Measurements from ENCODE around the gene ARCN1. TPM values are rescaled to one million over a fixed set of nuclear protein-coding genes. Genes with fewer than 3 reads are reported as not detected.

ARCN1 gene
- total and polyA plus RNA-seq, 2 of the 4 experiments (the other 2 are of a cell fraction), result 148 to 212 TPM

DNA sequence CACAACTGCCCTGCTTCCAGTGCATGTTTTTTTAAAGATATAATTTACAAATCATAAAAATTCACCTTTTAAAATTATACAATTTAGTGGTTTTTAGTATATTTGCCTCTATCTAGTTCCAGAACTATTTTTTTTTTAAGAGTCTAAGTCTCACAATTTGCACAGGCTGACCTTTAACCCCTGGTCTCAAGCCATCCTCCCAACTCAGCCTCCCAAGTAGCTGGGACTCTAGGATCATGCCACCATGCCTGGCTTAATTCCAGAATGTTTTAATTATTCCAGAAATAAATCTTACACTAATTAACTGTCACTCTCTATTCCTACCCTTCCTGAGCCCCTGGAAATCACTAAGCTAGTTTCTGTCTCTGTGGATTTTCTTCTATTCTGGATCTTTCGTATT lies 1.4 kb upstream of the ARCN1 start:
- Histone ChIP-seq H3K4me2 (ENCODE audit: low read depth, low read length) (no peak overlapping the region), H4K5ac (ENCODE audit: low read depth, low read length) (no peak overlapping the region), H3K23ac (ENCODE audit: low read depth, low read length) (no peak overlapping the region), H2AK9ac (replicated peaks; ENCODE audit: low read depth, low read length, poor library complexity) (no peak overlapping the region), H3K4ac (ENCODE audit: low read depth, low read length) (no peak overlapping the region), H4K91ac (ENCODE audit: insufficient read depth, low read depth, low read length) (no peak overlapping the region), H2BK20ac (ENCODE audit: low read depth, low read length) (no peak overlapping the region), H3K9ac (ENCODE audit: low read depth, low read length) (no peak overlapping the region), H3K27me3 (ENCODE audit: control insufficient read depth, insufficient read depth, low read length) (no peaks in the 10 kb centered on the region), H4K20me1 (ENCODE audit: insufficient read depth, low read length) (peaks cover 31% of the 10 kb centered on the region), H3K4me3 (ENCODE audit: insufficient read depth, low read depth, low read length) (no peak overlapping the region), H2AK5ac (ENCODE audit: low read depth, low read length) (no peak overlapping the region), H3K79me1 (ENCODE audit: low read depth in 1 of 2, low read length in 2 of 2) (peaks cover 0 to 8% of the 10 kb centered on the region in 2 experiments; a peak in 1 of 4 replicates), H3K9me1 (ENCODE audit: insufficient read depth, low read length) (no peaks in the 10 kb centered on the region), H3K9me3 (ENCODE audit: control insufficient read depth, insufficient read depth, low read length) (no peaks in the 10 kb centered on the region), H3K56ac (ENCODE audit: extremely low read depth, insufficient read depth, low read length) (no peak overlapping the region), H4K8ac (ENCODE audit: low read depth in 2 of 2, low read length in 2 of 2) (no peak overlapping the region), H3K27ac (ENCODE audit: insufficient read depth, low read length) (no peak overlapping the region), H3K14ac (replicated peaks; ENCODE audit: low read depth, low read length) (no peak overlapping the region), H3K18ac (ENCODE audit: low read depth, low read length) (no peak overlapping the region), H3K36me3 (ENCODE audit: control insufficient read depth, insufficient read depth, low read length) (no peaks in the 10 kb centered on the region), H2BK15ac (ENCODE audit: low read depth, low read length) (no peak overlapping the region), H3K4me1 (ENCODE audit: control insufficient read depth, insufficient read depth, low read length) (peaks cover 2% of the 10 kb centered on the region; the same call in 1 of the 2 replicates), H2BK5ac (ENCODE audit: low read depth, low read length, poor library complexity, severe bottlenecking) (no peak overlapping the region), H2BK120ac (ENCODE audit: low read depth, low read length) (no peak overlapping the region), H2AFZ (replicated peaks; ENCODE audit: low read length, poor library complexity) (no peak overlapping the region)
- CTCF ChIA-PET, result no interaction called here
- intact Hi-C loops (cut with micrococcal nuclease) (no loop called here), dilution Hi-C loops (cut with HindIII; ENCODE audit: low sequenced_read_pairs, unreplicated experiment) (no loop called here), in situ Hi-C loops (cut with MboI; ENCODE audit: low sequenced_read_pairs) (no loop called here)
- no CpG with 5 or more reads among the region's 1 CpG for WGBS, 2 experiments (ENCODE audit: extremely low coverage in 2 of 2, insufficient read length in 1 of 2)
- ATAC-seq (ENCODE audit: low read depth), result no peak
- no TSS peak for BruUV-seq (replicated peaks)
- no peak for DNase-seq
- POLR2A ChIA-PET (ENCODE audit: unreplicated experiment), result no interaction called here
- TF ChIP-seq POLR2A (IDR thresholded peaks at IDR 0.05; ENCODE audit: low read depth, low read length) (no peak), CHD1 (IDR thresholded peaks at IDR 0.05; ENCODE audit: low read depth, low read length) (no peak), RCOR1 (IDR thresholded peaks at IDR 0.05; ENCODE audit: insufficient replicate concordance, low read length) (no peak), MXI1 (IDR thresholded peaks at IDR 0.05; ENCODE audit: borderline replicate concordance, low read depth, low read length) (no peak), RFX5 (IDR thresholded peaks at IDR 0.05; ENCODE audit: low read depth, low read length) (no peak), CEBPB (IDR thresholded peaks at IDR 0.05; ENCODE audit: low read depth, low read length) (no peak), FOS (IDR thresholded peaks at IDR 0.05; ENCODE audit: low read depth, low read length) (no peak), MAZ (IDR thresholded peaks at IDR 0.05; ENCODE audit: borderline replicate concordance, low read depth, low read length) (no peak), BHLHE40 (IDR thresholded peaks at IDR 0.05; ENCODE audit: low read depth, low read length) (no peak), MAFK (IDR thresholded peaks at IDR 0.05; ENCODE audit: low read depth, low read length) (no peak), NFE2L2 (IDR thresholded peaks at IDR 0.05; ENCODE audit: low read depth, low read length) (no peak), SMC3 (IDR thresholded peaks at IDR 0.05; ENCODE audit: low read depth, low read length) (no peak), RAD21 (IDR thresholded peaks at IDR 0.05; ENCODE audit: low read length) (no peak)
- TF ChIP-seq, protein P1, sequence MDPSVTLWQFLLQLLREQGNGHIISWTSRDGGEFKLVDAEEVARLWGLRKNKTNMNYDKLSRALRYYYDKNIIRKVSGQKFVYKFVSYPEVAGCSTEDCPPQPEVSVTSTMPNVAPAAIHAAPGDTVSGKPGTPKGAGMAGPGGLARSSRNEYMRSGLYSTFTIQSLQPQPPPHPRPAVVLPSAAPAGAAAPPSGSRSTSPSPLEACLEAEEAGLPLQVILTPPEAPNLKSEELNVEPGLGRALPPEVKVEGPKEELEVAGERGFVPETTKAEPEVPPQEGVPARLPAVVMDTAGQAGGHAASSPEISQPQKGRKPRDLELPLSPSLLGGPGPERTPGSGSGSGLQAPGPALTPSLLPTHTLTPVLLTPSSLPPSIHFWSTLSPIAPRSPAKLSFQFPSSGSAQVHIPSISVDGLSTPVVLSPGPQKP (IDR thresholded peaks at IDR 0.05; ENCODE audit: borderline replicate concordance, low read depth, low read length), result no peak
- TF ChIP-seq, protein P2, sequence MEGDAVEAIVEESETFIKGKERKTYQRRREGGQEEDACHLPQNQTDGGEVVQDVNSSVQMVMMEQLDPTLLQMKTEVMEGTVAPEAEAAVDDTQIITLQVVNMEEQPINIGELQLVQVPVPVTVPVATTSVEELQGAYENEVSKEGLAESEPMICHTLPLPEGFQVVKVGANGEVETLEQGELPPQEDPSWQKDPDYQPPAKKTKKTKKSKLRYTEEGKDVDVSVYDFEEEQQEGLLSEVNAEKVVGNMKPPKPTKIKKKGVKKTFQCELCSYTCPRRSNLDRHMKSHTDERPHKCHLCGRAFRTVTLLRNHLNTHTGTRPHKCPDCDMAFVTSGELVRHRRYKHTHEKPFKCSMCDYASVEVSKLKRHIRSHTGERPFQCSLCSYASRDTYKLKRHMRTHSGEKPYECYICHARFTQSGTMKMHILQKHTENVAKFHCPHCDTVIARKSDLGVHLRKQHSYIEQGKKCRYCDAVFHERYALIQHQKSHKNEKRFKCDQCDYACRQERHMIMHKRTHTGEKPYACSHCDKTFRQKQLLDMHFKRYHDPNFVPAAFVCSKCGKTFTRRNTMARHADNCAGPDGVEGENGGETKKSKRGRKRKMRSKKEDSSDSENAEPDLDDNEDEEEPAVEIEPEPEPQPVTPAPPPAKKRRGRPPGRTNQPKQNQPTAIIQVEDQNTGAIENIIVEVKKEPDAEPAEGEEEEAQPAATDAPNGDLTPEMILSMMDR (conservative IDR thresholded peaks at IDR 0.05; ENCODE audit: low read depth, low read length), result no peak
- TF ChIP-seq, protein P3, sequence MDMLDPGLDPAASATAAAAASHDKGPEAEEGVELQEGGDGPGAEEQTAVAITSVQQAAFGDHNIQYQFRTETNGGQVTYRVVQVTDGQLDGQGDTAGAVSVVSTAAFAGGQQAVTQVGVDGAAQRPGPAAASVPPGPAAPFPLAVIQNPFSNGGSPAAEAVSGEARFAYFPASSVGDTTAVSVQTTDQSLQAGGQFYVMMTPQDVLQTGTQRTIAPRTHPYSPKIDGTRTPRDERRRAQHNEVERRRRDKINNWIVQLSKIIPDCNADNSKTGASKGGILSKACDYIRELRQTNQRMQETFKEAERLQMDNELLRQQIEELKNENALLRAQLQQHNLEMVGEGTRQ (IDR thresholded peaks at IDR 0.05; ENCODE audit: low read depth, low read length), result no peak

Data from IMR-90 (cell line).